B cell (primary cell): Measurements from ENCODE around the gene PHOSPHO1. TPM values are rescaled to one million over a fixed set of nuclear protein-coding genes. Genes with fewer than 3 reads are reported as not detected.
"Not testable (repeated sequence)": the region's sequence is repeated elsewhere in the genome, so short reads cannot be mapped to it uniquely, and the experiment has no call there.

ENCODE experiments used
- ATAC-seq: fragments of 200-7000 bp; cut with Tn5 transposase; one replicate; pipeline ENCODE4 v1.10.0; 2021; ENCODE audit warnings: low read depth, mild to moderate bottlenecking, moderate number of reproducible peaks, moderate library complexity
- CTCF ChIA-PET: fragments of 350-600 bp; sonication (Branson Sonifier 250); formaldehyde crosslinking; loops from one replicate; lab custom pipeline; 2021; ENCODE audit warnings: antibody characterized with exemption, inconsistent platforms; lab: Charles Lee
- POLR2A ChIA-PET: fragments of 350-600 bp; sonication (Branson Sonifier 250); formaldehyde crosslinking; loops from one replicate; lab custom pipeline; 2021; ENCODE audit warnings: antibody characterized with exemption; lab: Charles Lee
- DNase-seq: peaks from one replicate; pipeline ENCODE4 v3.0.0; 2013
- H2AFZ ChIP-seq: 2 replicates; pipeline ENCODE4 v1.6.1; 2012; ENCODE audit warnings: mild to moderate bottlenecking, low read depth, low read length; ENCODE audit not compliant: insufficient read depth, poor library complexity, severe bottlenecking
- H3K27ac ChIP-seq, 2 donors: 1 replicate in 1 of 2; 2 replicates in 1 of 2; pipeline ENCODE4 v1.5.1; 2012 to 2013; ENCODE audit warnings: low read length in 2 of 2, mild to moderate bottlenecking in 2 of 2, moderate library complexity in 1 of 2
- H3K27me3 ChIP-seq, 4 experiments: fragments of 200-600 bp in 1 of 4; sonication (generic) in 1 of 4; replicated peaks in 1 of 4; 1 replicate in 2 of 4; 2 replicates in 2 of 4; pipeline versions ENCODE4 v1.6.1 to v1.7.0; 2013 to 2016; ENCODE audit warnings: low read length in 3 of 4, mild to moderate bottlenecking in 2 of 4, mixed read lengths in 1 of 4, moderate library complexity in 1 of 4; ENCODE audit not compliant: insufficient read depth in 4 of 4, control insufficient read depth in 3 of 4; ENCODE audit errors: control extremely low read depth in 1 of 4
- H3K36me3 ChIP-seq, 2 experiments: replicated peaks in 1 of 2; 1 replicate in 1 of 2; 2 replicates in 1 of 2; pipeline versions ENCODE4 v1.6.1 to v1.7.1; 2013; ENCODE audit warnings: low read length in 1 of 2; ENCODE audit not compliant: insufficient read depth in 2 of 2, control insufficient read depth in 1 of 2; ENCODE audit errors: control extremely low read depth in 1 of 2, extremely low read depth in 1 of 2
- H3K4me1 ChIP-seq, 2 donors: fragments of 200-600 bp in 1 of 2; sonication (generic) in 1 of 2; 1 replicate in 1 of 2; 2 replicates in 1 of 2; pipeline versions ENCODE4 v1.5.1 to v1.6.1; 2013 to 2017; ENCODE audit warnings: low read length in 2 of 2; ENCODE audit not compliant: control insufficient read depth in 2 of 2, insufficient read depth in 2 of 2
- H3K4me2 ChIP-seq: replicated peaks from 2 replicates; pipeline ENCODE3; 2012; ENCODE audit warnings: mild to moderate bottlenecking, low read depth, low read length; ENCODE audit not compliant: poor library complexity, severe bottlenecking
- H3K4me3 ChIP-seq, 5 experiments: fragments of 200-600 bp in 1 of 5; sonication (generic) in 1 of 5; 1 replicate in 3 of 5; 2 replicates in 2 of 5; pipeline versions ENCODE4 v1.5.1 to v1.7.0; 2011 to 2016; ENCODE audit warnings: low read length in 4 of 5, mild to moderate bottlenecking in 4 of 5, low read depth in 2 of 5, control low read depth in 1 of 5, moderate library complexity in 1 of 5; ENCODE audit not compliant: insufficient read depth in 1 of 5; ENCODE audit errors: control extremely low read depth in 1 of 5, extremely low read depth in 1 of 5
- H3K79me2 ChIP-seq: fragments of 200-600 bp; sonication (generic); one replicate; pipeline ENCODE4 v1.6.0; 2016; ENCODE audit warnings: low read length; ENCODE audit not compliant: control insufficient read depth, insufficient read depth
- H3K9ac ChIP-seq: fragments of 200-600 bp; sonication (generic); 2 replicates; pipeline ENCODE4 v1.6.1; 2017; ENCODE audit warnings: mild to moderate bottlenecking, low read length, moderate library complexity
- H3K9me3 ChIP-seq, 3 donors: one replicate each; pipeline versions ENCODE4 v1.6.1 to v1.7.1; 2013; ENCODE audit warnings: low read length in 2 of 3; ENCODE audit not compliant: control insufficient read depth in 2 of 3, insufficient read depth in 1 of 3; ENCODE audit errors: control extremely low read depth in 1 of 3
- H4K20me1 ChIP-seq: 2 replicates; pipeline ENCODE4 v1.6.0; 2012; ENCODE audit warnings: mild to moderate bottlenecking, low read length; ENCODE audit not compliant: insufficient read depth, control insufficient read depth, poor library complexity, severe bottlenecking
- H3K27ac Mint-ChIP-seq: one replicate; pipeline ENCODE4 v1.8.0; 2021; ENCODE audit warnings: mixed read lengths
- H3K27me3 Mint-ChIP-seq: one replicate; pipeline ENCODE4 v1.8.0; 2021; ENCODE audit warnings: mixed read lengths
- H3K4me1 Mint-ChIP-seq: one replicate; pipeline ENCODE4 v1.8.0; 2021; ENCODE audit warnings: mixed read lengths
- H3K4me3 Mint-ChIP-seq: one replicate; pipeline ENCODE4 v1.8.0; 2021; ENCODE audit warnings: mixed read lengths
- H3K9me3 Mint-ChIP-seq: one replicate; pipeline ENCODE4 v1.8.0; 2022; ENCODE audit warnings: mixed read lengths; ENCODE audit not compliant: insufficient read depth
- EZH2 ChIP-seq: IDR thresholded peaks from 2 replicates; pipeline ENCODE4 v1.6.1; 2012; ENCODE audit warnings: borderline replicate concordance, low read depth, mild to moderate bottlenecking, moderate library complexity, low read length; ENCODE audit not compliant: insufficient read depth, poor library complexity, severe bottlenecking
- WGBS: methylation state at CpG from one replicate; pipeline ENCODE4 v1.1.5; 2013; ENCODE audit warnings: missing lambda C conversion rate; ENCODE audit not compliant: insufficient coverage; 5-methylcytosine and 5-hydroxymethylcytosine counted together
- intact Hi-C: fragments of 100-400 bp; cut with micrococcal nuclease; formaldehyde crosslinking; loops from one replicate; pipeline ENCODE4 v1.10.0; 2022
- polyA plus RNA-seq: library from polyadenylated mRNA; depleted of rRNA; stranded (reverse); fragments of >200 nt; gene quantifications from 2 replicates; pipeline ENCODE4 v1.2.3, GENCODE V29; 2012
- total RNA-seq, 2 donors: library from RNA; stranded (reverse); fragments of 120-200 nt in 1 of 2; gene quantifications; 1 replicate in 1 of 2; 2 replicates in 1 of 2; pipeline versions ENCODE4 v1.2.3 to v1.2.4, GENCODE V29; 2013 to 2022
- TF ChIP-seq, protein P1 (sequence below): fragments of 200-600 bp; IDR thresholded peaks from one replicate; pipeline ENCODE4 v1.8.0; 2022; ENCODE audit warnings: antibody characterized with exemption, mild to moderate bottlenecking

PHOSPHO1 gene
- total and polyA plus RNA-seq, 2 donors (not counting 1 experiment from before 2014, with no cell fraction given) = 0.15 TPM; not detected in 1

DNA sequence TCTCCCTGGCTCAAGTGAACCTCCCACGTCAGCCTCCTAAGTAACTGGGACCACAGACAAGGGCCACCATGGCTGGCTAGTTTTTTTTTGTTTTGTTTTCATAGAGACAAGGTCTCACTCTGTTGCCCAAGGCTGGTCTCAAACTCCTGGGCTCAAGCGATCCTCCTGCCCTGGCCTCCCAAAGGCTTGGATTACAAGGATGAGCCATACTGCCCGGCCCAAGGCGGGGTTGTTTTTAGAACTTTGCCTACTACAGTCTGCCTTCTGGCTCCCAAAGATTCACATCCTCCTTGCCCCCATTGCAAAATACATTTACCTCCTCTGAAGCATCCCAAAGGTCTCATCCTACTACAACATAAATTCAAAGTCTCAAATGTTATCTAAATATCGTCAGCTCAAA lies 49.5 kb upstream of the PHOSPHO1 start:
- Histone ChIP-seq H3K27ac (no peak overlapping the region), H3K4me3 (no peak overlapping the region), H4K20me1 (no peaks in the 10 kb centered on the region), H3K4me1 (no peaks in the 10 kb centered on the region), H3K79me2 (no peaks in the 10 kb centered on the region), H3K27me3 (no peaks in the 10 kb centered on the region), H3K9me3 (no peaks in the 10 kb centered on the region), H2AFZ (no peak overlapping the region), H3K9ac (no peak overlapping the region), H3K4me2 (no peak overlapping the region), H3K36me3 (no peaks in the 10 kb centered on the region)
- DNase-seq (no peak), ATAC-seq (no peak)
- no peak overlapping the region for H3K4me3 Mint-ChIP-seq
- H3K27me3 Mint-ChIP-seq = peaks cover 11% of the 10 kb centered on the region
- H3K4me1 Mint-ChIP-seq = no peaks in the 10 kb centered on the region
- H3K27ac Mint-ChIP-seq = no peak overlapping the region
- no peak for TF ChIP-seq EZH2
- TF ChIP-seq, protein P1, sequence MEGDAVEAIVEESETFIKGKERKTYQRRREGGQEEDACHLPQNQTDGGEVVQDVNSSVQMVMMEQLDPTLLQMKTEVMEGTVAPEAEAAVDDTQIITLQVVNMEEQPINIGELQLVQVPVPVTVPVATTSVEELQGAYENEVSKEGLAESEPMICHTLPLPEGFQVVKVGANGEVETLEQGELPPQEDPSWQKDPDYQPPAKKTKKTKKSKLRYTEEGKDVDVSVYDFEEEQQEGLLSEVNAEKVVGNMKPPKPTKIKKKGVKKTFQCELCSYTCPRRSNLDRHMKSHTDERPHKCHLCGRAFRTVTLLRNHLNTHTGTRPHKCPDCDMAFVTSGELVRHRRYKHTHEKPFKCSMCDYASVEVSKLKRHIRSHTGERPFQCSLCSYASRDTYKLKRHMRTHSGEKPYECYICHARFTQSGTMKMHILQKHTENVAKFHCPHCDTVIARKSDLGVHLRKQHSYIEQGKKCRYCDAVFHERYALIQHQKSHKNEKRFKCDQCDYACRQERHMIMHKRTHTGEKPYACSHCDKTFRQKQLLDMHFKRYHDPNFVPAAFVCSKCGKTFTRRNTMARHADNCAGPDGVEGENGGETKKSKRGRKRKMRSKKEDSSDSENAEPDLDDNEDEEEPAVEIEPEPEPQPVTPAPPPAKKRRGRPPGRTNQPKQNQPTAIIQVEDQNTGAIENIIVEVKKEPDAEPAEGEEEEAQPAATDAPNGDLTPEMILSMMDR = no peak
- H3K9me3 Mint-ChIP-seq = no peaks in the 10 kb centered on the region
- POLR2A ChIA-PET = no interaction called here
- intact Hi-C loops = no loop called here
- CTCF ChIA-PET = interaction anchor here (1.0 kb wide), 1 partner anchor 56 kb away, joined by 3 read pairs; no protein-coding TSS in a partner anchor
- WGBS = 95% methylated on average over 3 of the region's 5 CpGs

DNA sequence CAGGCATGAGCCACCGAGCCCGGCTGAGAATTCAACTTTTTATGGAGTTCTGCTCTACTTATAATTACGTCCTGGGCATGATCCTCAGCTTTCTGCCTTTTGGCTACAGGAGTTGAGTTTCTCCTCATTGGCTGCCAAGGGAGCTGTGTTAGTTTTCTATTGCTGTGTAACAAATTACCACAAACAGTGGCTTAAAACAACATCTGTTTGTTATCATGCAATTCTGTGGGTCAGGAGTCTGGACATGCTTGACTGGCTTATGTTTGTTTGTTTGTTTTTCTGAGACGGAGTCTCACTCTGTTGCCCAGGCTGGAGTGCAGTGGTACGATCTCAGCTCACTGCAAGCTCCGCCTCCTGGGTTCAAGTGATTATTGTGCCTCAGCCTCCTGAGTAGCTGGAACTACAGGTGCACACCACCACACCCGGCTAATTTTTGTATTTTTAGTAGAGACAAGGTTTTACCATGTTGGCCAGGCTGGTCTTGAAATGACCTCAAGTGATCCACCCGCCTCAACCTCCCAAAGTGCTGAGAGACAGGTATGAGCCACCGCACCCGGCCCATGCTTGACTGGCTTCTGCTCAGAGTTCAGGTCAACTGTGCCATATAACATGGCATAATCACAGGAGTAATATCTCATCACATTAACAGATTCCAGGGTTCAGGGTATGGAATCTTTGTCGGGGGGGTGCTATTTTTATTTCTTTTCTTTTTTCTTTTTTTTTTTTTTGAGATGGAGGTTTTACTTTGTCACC lies 48.9 kb upstream of the PHOSPHO1 start:
- H3K4me2 ChIP-seq, H3K4me1 ChIP-seq, H3K9me3 ChIP-seq, POLR2A ChIA-PET, H3K27ac Mint-ChIP-seq, H3K27me3 ChIP-seq, H3K4me1 Mint-ChIP-seq, H3K9ac ChIP-seq, H3K79me2 ChIP-seq, intact Hi-C loops, H3K27ac ChIP-seq, H3K9me3 Mint-ChIP-seq, H3K4me3 Mint-ChIP-seq, H2AFZ ChIP-seq, DNase-seq, H3K4me3 ChIP-seq, H4K20me1 ChIP-seq, H3K36me3 ChIP-seq, CTCF ChIA-PET, ATAC-seq: not testable (repeated sequence)
- peaks cover 11% of the 10 kb centered on the region for H3K27me3 Mint-ChIP-seq
- WGBS = 98% methylated on average over 6 of the region's 11 CpGs
